Astrocyte (in vitro differentiated cells and primary cell): ENCODE data around the gene NLGN3.

Experiments used
- EZH2 ChIP-seq: IDR thresholded peaks from 2 replicates; pipeline ENCODE4 v1.6.1; 2012; ENCODE audit warnings: mild to moderate bottlenecking, low read length, inconsistent platforms; ENCODE audit not compliant: insufficient read depth
- TF ChIP-seq, protein P1 (sequence below): IDR thresholded peaks from 2 replicates; pipeline ENCODE4 v1.5.1; 2011; ENCODE audit warnings: low read depth, mild to moderate bottlenecking, inconsistent platforms, low read length, moderate library complexity; ENCODE audit not compliant: insufficient read depth

DNA sequence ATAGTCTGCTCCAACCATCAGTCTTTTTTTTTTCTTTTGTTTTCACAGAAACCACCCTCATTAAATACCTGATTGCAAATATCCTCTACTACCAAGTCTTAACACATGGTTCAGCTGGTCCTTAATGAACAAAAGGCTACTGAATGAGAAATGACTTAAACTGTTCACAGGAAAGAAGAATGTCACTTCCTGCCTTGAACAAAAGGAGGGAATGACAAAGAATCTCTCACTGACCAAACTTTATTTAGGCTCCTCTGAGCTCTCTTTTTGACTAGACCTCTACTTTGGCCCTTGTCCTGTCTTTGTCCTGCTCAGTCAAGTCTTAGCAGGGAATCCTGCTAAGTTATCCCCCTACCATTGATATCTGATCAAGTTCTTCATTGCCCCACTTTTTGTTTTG lies 46.6 kb downstream of the NLGN3 start:
- TF ChIP-seq, protein P1, sequence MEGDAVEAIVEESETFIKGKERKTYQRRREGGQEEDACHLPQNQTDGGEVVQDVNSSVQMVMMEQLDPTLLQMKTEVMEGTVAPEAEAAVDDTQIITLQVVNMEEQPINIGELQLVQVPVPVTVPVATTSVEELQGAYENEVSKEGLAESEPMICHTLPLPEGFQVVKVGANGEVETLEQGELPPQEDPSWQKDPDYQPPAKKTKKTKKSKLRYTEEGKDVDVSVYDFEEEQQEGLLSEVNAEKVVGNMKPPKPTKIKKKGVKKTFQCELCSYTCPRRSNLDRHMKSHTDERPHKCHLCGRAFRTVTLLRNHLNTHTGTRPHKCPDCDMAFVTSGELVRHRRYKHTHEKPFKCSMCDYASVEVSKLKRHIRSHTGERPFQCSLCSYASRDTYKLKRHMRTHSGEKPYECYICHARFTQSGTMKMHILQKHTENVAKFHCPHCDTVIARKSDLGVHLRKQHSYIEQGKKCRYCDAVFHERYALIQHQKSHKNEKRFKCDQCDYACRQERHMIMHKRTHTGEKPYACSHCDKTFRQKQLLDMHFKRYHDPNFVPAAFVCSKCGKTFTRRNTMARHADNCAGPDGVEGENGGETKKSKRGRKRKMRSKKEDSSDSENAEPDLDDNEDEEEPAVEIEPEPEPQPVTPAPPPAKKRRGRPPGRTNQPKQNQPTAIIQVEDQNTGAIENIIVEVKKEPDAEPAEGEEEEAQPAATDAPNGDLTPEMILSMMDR = no peak
- no peak for TF ChIP-seq EZH2
